Epithelial cell of esophagus (primary cell): Measurements from ENCODE around the gene REEP3.

ENCODE experiments used
- DNase-seq: peaks from one replicate; pipeline ENCODE4 v3.0.0; 2010; ENCODE audit warnings: low read depth
- H3K4me3 ChIP-seq: 2 replicates; pipeline ENCODE4 v1.5.1; 2011; ENCODE audit warnings: mild to moderate bottlenecking, low read length, control low read depth
- TF ChIP-seq, protein P1 (sequence below): IDR thresholded peaks from 2 replicates; pipeline ENCODE4 v1.5.1; 2011; ENCODE audit warnings: low read depth, mild to moderate bottlenecking, low read length, control low read depth, inconsistent platforms; ENCODE audit not compliant: insufficient read depth; ENCODE audit errors: missing control alignments

REEP3 gene

GRCh38 chr10:63543576-63543962 is 22.4 kb downstream of the REEP3 start:
- DNase-seq, result no peak
- TF ChIP-seq, protein P1, sequence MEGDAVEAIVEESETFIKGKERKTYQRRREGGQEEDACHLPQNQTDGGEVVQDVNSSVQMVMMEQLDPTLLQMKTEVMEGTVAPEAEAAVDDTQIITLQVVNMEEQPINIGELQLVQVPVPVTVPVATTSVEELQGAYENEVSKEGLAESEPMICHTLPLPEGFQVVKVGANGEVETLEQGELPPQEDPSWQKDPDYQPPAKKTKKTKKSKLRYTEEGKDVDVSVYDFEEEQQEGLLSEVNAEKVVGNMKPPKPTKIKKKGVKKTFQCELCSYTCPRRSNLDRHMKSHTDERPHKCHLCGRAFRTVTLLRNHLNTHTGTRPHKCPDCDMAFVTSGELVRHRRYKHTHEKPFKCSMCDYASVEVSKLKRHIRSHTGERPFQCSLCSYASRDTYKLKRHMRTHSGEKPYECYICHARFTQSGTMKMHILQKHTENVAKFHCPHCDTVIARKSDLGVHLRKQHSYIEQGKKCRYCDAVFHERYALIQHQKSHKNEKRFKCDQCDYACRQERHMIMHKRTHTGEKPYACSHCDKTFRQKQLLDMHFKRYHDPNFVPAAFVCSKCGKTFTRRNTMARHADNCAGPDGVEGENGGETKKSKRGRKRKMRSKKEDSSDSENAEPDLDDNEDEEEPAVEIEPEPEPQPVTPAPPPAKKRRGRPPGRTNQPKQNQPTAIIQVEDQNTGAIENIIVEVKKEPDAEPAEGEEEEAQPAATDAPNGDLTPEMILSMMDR, result no peak
- no peak overlapping the region for H3K4me3 ChIP-seq

DNA sequence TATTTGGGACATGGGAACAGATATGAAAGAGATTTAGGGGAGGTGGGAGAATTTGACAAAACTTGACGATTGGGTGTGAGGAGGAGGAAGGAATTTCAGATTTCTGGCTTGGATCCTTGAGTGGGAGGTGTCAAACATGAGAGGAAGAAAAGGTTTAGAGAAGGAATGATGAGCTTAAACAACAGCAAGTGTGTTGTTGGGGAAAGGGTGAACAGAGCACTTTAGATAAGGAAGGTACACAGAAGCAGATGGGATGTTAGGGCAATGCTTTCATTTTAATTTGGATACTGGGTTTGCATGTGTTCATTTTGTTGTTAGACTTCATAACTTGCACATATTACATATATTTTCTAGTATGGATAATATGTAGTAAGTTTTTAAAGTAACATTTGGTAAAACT is 23.2 kb downstream of the REEP3 start:
- DNase-seq, result no peak
- no peak overlapping the region for H3K4me3 ChIP-seq
- TF ChIP-seq, protein P1, result no peak

DNA sequence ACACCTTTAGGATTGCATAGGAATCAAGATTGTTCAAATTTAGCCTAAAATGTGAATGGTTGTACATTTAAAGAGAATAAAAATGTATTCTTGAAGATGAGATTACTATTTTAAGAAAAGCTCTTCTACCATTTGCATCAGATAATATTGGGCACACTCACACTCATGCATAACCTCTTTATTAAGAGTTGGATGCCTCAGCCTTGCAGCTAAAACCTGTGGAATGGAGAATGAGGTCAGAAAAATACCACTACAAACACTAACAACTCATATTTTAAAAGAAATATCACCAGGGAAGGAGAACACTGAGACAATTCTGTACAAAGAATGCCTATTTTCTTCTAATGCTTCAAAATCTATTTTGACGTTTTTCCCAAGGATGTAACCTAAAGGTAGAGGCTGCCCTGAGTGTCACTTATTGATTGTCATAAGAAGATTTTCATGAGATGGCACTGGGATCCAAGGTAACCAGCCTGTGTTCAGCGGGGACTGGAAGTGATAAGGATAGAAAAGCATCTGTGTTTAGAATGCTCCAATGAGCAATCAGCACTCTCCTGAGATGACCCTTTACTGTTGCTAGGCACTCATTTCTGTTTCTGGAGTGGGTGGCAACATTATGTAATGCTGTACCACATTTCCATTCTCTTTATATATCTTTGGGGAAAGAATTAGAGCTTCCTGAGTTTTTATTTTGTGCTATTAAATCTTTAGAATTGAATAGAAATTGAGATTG is 26.6 kb downstream of the REEP3 start:
- no peak overlapping the region for H3K4me3 ChIP-seq
- peak; percentile 7 for DNase-seq
- TF ChIP-seq, protein P1, result no peak

GRCh38 chr10:63548860-63549259 is 27.7 kb downstream of the REEP3 start:
- TF ChIP-seq, protein P1, result no peak
- no peak for DNase-seq
- no peak overlapping the region for H3K4me3 ChIP-seq

GRCh38 chr10:63549810-63550209 is 28.6 kb downstream of the REEP3 start:
- TF ChIP-seq, protein P1, result no peak
- DNase-seq, result no peak
- H3K4me3 ChIP-seq, result no peak overlapping the region

- TF ChIP-seq, protein P1, result no peak
- peak; percentile 88 for DNase-seq
- peak overlapping the region; percentile 1 for H3K4me3 ChIP-seq
Observed at GRCh38 chr10:63553031-63553430, 31.8 kb downstream of the REEP3 start.

- H3K4me3 ChIP-seq, result peak overlapping the region; percentile 1
- TF ChIP-seq, protein P1, result no peak
- peak; percentile 58 for DNase-seq
Observed at GRCh38 chr10:63553473-63553872, 32.3 kb downstream of the REEP3 start.
